ENCODE results near the gene ADK. TPM values are rescaled to one million over a fixed set of nuclear protein-coding genes. Genes with fewer than 3 reads are reported as not detected.

Gene ADK
- total RNA-seq, 1 experiment from 2014 or later: 26.8 TPM

DNA sequence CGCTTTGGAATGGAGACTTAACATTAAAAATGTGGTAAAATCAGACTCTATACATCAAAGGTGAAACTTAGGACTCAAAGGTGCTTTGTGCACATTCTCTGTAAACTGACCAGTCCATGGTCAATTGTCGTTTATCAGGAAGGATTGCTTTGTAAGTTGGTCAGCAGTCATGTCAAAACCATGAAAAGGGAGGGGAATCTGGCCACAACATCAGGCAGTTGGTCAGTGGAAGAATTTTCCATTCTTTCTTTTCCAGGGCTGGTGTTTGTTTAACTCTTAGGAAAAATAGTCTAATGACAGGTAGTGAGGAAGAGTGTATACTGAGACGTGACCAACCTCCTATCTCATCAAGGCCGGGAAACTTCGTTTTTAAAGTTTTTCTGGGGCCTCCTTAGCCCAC is 226.5 kb downstream of the ADK start:
- no peaks in the 10 kb centered on the region for H3K79me1 ChIP-seq (ENCODE audit: insufficient read depth, low read depth, low read length, poor library complexity, severe bottlenecking)
- H3K9ac ChIP-seq (ENCODE audit: extremely low read depth, insufficient read length, low read length): no peak overlapping the region
- no peak overlapping the region for H3K18ac ChIP-seq (ENCODE audit: insufficient read length, low read depth, low read length)
- H3K27ac ChIP-seq (ENCODE audit: insufficient read length, low read depth, low read length): no peak overlapping the region
- no peak overlapping the region for H3K4ac ChIP-seq (ENCODE audit: low read depth, low read length)
- no peak overlapping the region for H3K23ac ChIP-seq (ENCODE audit: insufficient read length, low read depth, low read length)
- Mint-ChIP-seq H3K4me3 (no peak overlapping the region), H3K27ac (no peak overlapping the region), H3K27me3 (ENCODE audit: low read depth) (no peaks in the 10 kb centered on the region), H3K36me3 (ENCODE audit: insufficient read depth in 1 of 3, low read depth in 3 of 3) (no peaks in the 10 kb centered on the region), H3K9me3 (no peaks in the 10 kb centered on the region), H3K4me1 (no peaks in the 10 kb centered on the region; a peak in 1 of 4 replicates)
- H3T11ph ChIP-seq (ENCODE audit: low read length): no peak overlapping the region
- no peaks in the 10 kb centered on the region for H4K20me1 ChIP-seq (ENCODE audit: control insufficient read depth, insufficient read depth, insufficient read length)
- H3K56ac ChIP-seq (ENCODE audit: insufficient read length, low read depth, low read length): no peak overlapping the region
- H3K4me1 ChIP-seq (ENCODE audit: insufficient read depth, low read length): no peaks in the 10 kb centered on the region
- H2AK5ac ChIP-seq (ENCODE audit: insufficient read length, low read length): no peak overlapping the region
- TF ChIP-seq, protein P1, sequence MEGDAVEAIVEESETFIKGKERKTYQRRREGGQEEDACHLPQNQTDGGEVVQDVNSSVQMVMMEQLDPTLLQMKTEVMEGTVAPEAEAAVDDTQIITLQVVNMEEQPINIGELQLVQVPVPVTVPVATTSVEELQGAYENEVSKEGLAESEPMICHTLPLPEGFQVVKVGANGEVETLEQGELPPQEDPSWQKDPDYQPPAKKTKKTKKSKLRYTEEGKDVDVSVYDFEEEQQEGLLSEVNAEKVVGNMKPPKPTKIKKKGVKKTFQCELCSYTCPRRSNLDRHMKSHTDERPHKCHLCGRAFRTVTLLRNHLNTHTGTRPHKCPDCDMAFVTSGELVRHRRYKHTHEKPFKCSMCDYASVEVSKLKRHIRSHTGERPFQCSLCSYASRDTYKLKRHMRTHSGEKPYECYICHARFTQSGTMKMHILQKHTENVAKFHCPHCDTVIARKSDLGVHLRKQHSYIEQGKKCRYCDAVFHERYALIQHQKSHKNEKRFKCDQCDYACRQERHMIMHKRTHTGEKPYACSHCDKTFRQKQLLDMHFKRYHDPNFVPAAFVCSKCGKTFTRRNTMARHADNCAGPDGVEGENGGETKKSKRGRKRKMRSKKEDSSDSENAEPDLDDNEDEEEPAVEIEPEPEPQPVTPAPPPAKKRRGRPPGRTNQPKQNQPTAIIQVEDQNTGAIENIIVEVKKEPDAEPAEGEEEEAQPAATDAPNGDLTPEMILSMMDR (conservative IDR thresholded peaks at IDR 0.05): no peak
- no peak overlapping the region for H4K8ac ChIP-seq (replicated peaks; ENCODE audit: insufficient read length, low read depth, low read length)
- H4K5ac ChIP-seq (ENCODE audit: insufficient read length, low read depth, low read length): no peak overlapping the region
- no peaks in the 10 kb centered on the region for H3K9me3 ChIP-seq (ENCODE audit: control insufficient read depth, low read depth, low read length)
- no peaks in the 10 kb centered on the region for H3K27me3 ChIP-seq (ENCODE audit: insufficient read depth, low read length)
- no peak overlapping the region for H2AFZ ChIP-seq (ENCODE audit: low read length)
- H2BK15ac ChIP-seq (ENCODE audit: low read depth, low read length): no peak overlapping the region
- no peak for DNase-seq
- no peak overlapping the region for H2BK5ac ChIP-seq (ENCODE audit: insufficient read length, low read length)
- H2BK12ac ChIP-seq (ENCODE audit: insufficient read length, low read depth, low read length): no peak overlapping the region
- no peak overlapping the region for H2BK20ac ChIP-seq (ENCODE audit: low read depth, low read length, poor library complexity, severe bottlenecking)
- H3K23me2 ChIP-seq (ENCODE audit: insufficient read length, low read depth, low read length, poor library complexity, severe bottlenecking): no peaks in the 10 kb centered on the region
- H4K91ac ChIP-seq (ENCODE audit: insufficient read length, low read depth, low read length): no peak overlapping the region
- H3K14ac ChIP-seq (ENCODE audit: insufficient read depth, low read length): no peak overlapping the region
- no peak overlapping the region for H2BK120ac ChIP-seq (ENCODE audit: low read depth, low read length, poor library complexity, severe bottlenecking)
- no CpG with 5 or more reads among the region's 5 CpGs for WGBS (ENCODE audit: extremely low coverage, insufficient read length, low lambda C conversion rate)
- H3K79me2 ChIP-seq (ENCODE audit: insufficient read depth, low read length): 0 out of 2 replicates have a peak, but pooled peaks cover 1% of the 10 kb centered on the region
- no peak overlapping the region for H3K4me2 ChIP-seq (ENCODE audit: insufficient read depth, insufficient read length, low read length)
